Activated naive CD8-positive, alpha-beta T cell treated with anti-CD3 and anti-CD28 coated beads, Interleukin-2, amount 10 ng/mL, durations not matched to agents 7 days and 5 days (primary cell): ENCODE data around the gene PIP4K2B. TPM values are rescaled to one million over a fixed set of nuclear protein-coding genes. Genes with fewer than 3 reads are reported as not detected.

ENCODE experiments used
- ATAC-seq: fragments of 150-1000 bp; cut with Tn5 transposase; one replicate; pipeline ENCODE4 v1.10.0; 2021; ENCODE audit warnings: low read depth, moderate library complexity
- POLR2A ChIA-PET: fragments of 350-600 bp; sonication (Branson Sonifier 250); formaldehyde crosslinking; loops from one replicate; lab custom pipeline; 2021; ENCODE audit warnings: antibody characterized with exemption; lab: Charles Lee
- DNase-seq: peaks from one replicate; pipeline ENCODE4 v3.0.0; 2021
- H3K27ac Mint-ChIP-seq: one replicate; pipeline ENCODE4 v1.8.0; 2022; ENCODE audit warnings: mild to moderate bottlenecking, mixed read lengths
- H3K27me3 Mint-ChIP-seq: one replicate; pipeline ENCODE4 v1.8.0; 2022; ENCODE audit warnings: mild to moderate bottlenecking, moderate library complexity, mixed read lengths
- H3K36me3 Mint-ChIP-seq: one replicate; pipeline ENCODE4 v1.8.0; 2021; ENCODE audit warnings: mild to moderate bottlenecking, mixed read lengths
- H3K4me1 Mint-ChIP-seq: one replicate; pipeline ENCODE4 v1.8.0; 2021; ENCODE audit warnings: mixed read lengths
- H3K4me3 Mint-ChIP-seq: one replicate; pipeline ENCODE4 v1.8.0; 2022; ENCODE audit warnings: mild to moderate bottlenecking, moderate library complexity, mixed read lengths
- H3K9me3 Mint-ChIP-seq: one replicate; pipeline ENCODE4 v1.8.0; 2021; ENCODE audit warnings: mixed read lengths
- total RNA-seq, 2 experiments: library from RNA; stranded (reverse); gene quantifications; one replicate each; pipeline ENCODE4 v1.2.3, GENCODE V29; 2021

Gene PIP4K2B
- total RNA-seq, 2 experiments from 2014 or later = 55.1 to 58.0 TPM

- Mint-ChIP-seq H3K9me3 (no peaks in the 10 kb centered on the region), H3K27ac (peak overlapping the region; percentile 72), H3K36me3 (peaks cover 23% of the 10 kb centered on the region), H3K4me1 (peaks cover 20% of the 10 kb centered on the region), H3K4me3 (no peak overlapping the region), H3K27me3 (no peaks in the 10 kb centered on the region)
- DNase-seq (no peak), ATAC-seq (no peak)
- POLR2A ChIA-PET = interaction anchor here (0.8 to 1.1 kb wide), 4 partner anchors 18 to 131 kb away, joined by 3 to 5 read pairs (median 3); partner anchors contain the start of genes LASP1 and RPL23
Measured at GRCh38 chr17:38762231-38762630, 37.1 kb downstream of the PIP4K2B start.

GRCh38 chr17:38761612-38762011 lies 37.7 kb downstream of the PIP4K2B start:
- POLR2A ChIA-PET = interaction anchor here (0.8 to 1.1 kb wide), 4 partner anchors 18 to 132 kb away, joined by 3 to 5 read pairs (median 3); partner anchors contain the start of genes LASP1 and RPL23

DNA sequence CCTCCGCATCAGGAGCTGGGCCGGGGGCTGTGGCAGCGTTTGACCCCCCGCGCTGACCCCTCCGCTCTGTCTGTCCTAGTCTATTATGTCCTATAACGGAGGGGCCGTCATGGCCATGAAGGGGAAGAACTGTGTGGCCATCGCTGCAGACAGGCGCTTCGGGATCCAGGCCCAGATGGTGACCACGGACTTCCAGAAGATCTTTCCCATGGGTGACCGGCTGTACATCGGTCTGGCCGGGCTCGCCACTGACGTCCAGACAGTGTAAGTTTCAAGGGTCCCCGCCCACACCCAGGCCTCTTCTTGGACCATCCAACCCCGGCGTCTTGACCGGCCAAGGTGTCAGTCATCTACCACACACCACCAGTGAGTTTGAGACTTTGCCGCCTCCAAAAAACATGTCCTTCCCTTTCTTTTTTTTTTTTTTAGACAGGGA lies 46.3 kb downstream of the PIP4K2B start:
- ATAC-seq (no peak), DNase-seq (no peak)
- Mint-ChIP-seq H3K4me1 (peaks cover 28% of the 10 kb centered on the region), H3K27ac (peak overlapping the region; percentile 97), H3K27me3 (peaks cover 19% of the 10 kb centered on the region), H3K36me3 (peaks cover 13% of the 10 kb centered on the region), H3K9me3 (no peaks in the 10 kb centered on the region), H3K4me3 (peak overlapping the region; percentile 98)
- POLR2A ChIA-PET = interaction anchor here (0.7 to 1.0 kb wide), 2 partner anchors 18 to 48 kb away, joined by 3 read pairs; partner anchors contain the start of gene MLLT6

More at GRCh38 chr17:38761612-38762011, 37.7 kb downstream of the PIP4K2B start:
- no peak overlapping the region for H3K4me3 Mint-ChIP-seq
- H3K27ac Mint-ChIP-seq = peak overlapping the region; percentile 72
- peak; percentile 63 for DNase-seq
- ATAC-seq = peak; percentile 82
- peaks cover 19% of the 10 kb centered on the region for H3K36me3 Mint-ChIP-seq
- no peaks in the 10 kb centered on the region for H3K27me3 Mint-ChIP-seq
- no peaks in the 10 kb centered on the region for H3K9me3 Mint-ChIP-seq
- peaks cover 20% of the 10 kb centered on the region for H3K4me1 Mint-ChIP-seq

GRCh38 chr17:38752308-38753070 lies 46.9 kb downstream of the PIP4K2B start, which contains the start of gene PSMB3:
TSS of gene PSMB3 (plus strand) at chr17:38752741. CDS start at chr17:38752827, 86 bp downstream.
- Mint-ChIP-seq H3K4me3 (peak within 1 kb of the TSS; percentile 98), H3K4me1 (peaks cover 28% of the 10 kb centered on the region), H3K36me3 (peaks cover 13% of the 10 kb centered on the region), H3K27me3 (peaks cover 23% of the 10 kb centered on the region), H3K27ac (peak within 1 kb of the TSS; percentile 97), H3K9me3 (no peaks in the 10 kb centered on the region)
- POLR2A ChIA-PET = interaction anchor here (0.5 to 2.1 kb wide), 12 partner anchors 10 to 864 kb away, joined by 3 to 7 read pairs (median 3); partner anchors contain the start of genes MLLT6 and RPL23
- ATAC-seq (peak; percentile 90), DNase-seq (peak; percentile 90)

- H3K4me3 Mint-ChIP-seq = peak overlapping the region; percentile 98
- peaks cover 13% of the 10 kb centered on the region for H3K36me3 Mint-ChIP-seq
- no peaks in the 10 kb centered on the region for H3K9me3 Mint-ChIP-seq
- peak; percentile 95 for DNase-seq
- peaks cover 28% of the 10 kb centered on the region for H3K4me1 Mint-ChIP-seq
- peaks cover 27% of the 10 kb centered on the region for H3K27me3 Mint-ChIP-seq
- H3K27ac Mint-ChIP-seq = peak overlapping the region; percentile 97
- POLR2A ChIA-PET = interaction anchor here (0.7 to 2.1 kb wide), 11 partner anchors 9 to 415 kb away, joined by 3 to 7 read pairs (median 3); partner anchors contain the start of genes MLLT6 and RPL23
- peak; percentile 25 for ATAC-seq
Measured at GRCh38 chr17:38751808-38752307, 47.5 kb downstream of the PIP4K2B start.

GRCh38 chr17:38751144-38751807 lies 48.1 kb downstream of the PIP4K2B start:
- DNase-seq = no peak
- Mint-ChIP-seq H3K27me3 (peaks cover 33% of the 10 kb centered on the region), H3K27ac (peak overlapping the region; percentile 97), H3K4me3 (peak overlapping the region; percentile 98), H3K36me3 (peaks cover 11% of the 10 kb centered on the region), H3K9me3 (no peaks in the 10 kb centered on the region), H3K4me1 (peaks cover 32% of the 10 kb centered on the region)
- no peak for ATAC-seq
- POLR2A ChIA-PET = interaction anchor here (0.7 to 2.1 kb wide), 7 partner anchors 23 to 416 kb away, joined by 3 to 7 read pairs (median 3); partner anchors contain the start of gene MLLT6

DNA sequence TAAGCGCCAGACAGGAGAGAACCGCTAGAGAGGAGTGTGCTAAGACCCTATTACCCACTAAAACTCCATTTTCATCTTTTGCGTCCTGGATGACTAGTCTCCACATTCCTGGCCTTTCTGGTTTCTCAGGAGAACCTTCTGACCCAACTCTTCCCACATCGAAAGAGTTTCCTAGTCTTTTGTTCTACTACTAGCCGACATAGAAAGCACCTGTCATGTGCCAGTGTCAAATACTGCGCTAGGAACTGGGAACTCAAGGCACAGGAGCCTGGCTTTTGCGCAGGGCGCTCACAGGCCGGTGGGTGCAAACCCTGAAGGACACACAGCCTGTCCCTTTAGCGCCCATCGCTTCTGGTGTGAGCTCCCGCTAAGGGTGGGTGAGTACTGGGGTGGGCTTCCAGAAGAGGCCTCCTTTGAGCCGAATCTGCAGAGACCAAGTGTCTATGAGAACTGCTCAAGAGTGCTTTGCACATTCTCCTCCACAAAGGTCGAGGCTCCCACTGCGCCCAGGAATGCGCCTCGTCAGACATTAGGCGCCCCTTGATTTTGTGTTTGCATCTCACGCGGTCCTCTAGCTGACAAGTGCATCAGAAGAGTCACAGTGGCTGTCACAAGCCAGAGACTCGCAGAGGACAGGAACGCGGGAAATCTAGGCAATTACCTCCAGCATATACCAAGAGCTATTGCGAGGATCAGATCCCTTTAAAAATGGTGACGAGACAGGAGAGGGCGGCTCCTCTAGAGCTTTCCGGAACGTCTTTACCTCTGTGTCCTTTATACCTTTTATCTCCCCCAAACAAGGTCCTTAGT lies 48.8 kb downstream of the PIP4K2B start:
- H3K27me3 Mint-ChIP-seq = peaks cover 39% of the 10 kb centered on the region
- no peaks in the 10 kb centered on the region for H3K9me3 Mint-ChIP-seq
- POLR2A ChIA-PET = interaction anchor here (0.7 to 2.1 kb wide), 2 partner anchors 46 to 154 kb away, joined by 3 to 7 read pairs; partner anchors contain the start of gene MLLT6
- H3K4me3 Mint-ChIP-seq = peak overlapping the region; percentile 98
- peaks cover 34% of the 10 kb centered on the region for H3K4me1 Mint-ChIP-seq
- H3K27ac Mint-ChIP-seq = no peak overlapping the region
- ATAC-seq = no peak
- DNase-seq = no peak
- H3K36me3 Mint-ChIP-seq = peaks cover 8% of the 10 kb centered on the region

DNA sequence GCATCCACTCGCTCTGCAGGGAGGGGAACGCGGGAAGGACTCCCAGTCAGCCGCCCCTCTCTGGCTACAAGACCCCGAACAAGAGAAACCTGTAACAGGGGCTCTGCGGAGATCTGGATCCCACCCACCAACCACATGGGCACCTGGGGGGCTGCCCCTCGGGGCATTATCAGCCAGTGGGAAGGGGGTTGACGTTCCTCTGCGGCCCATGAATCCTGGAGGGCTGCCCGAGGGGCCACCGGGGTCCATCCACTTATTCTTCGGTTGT lies 49.4 kb downstream of the PIP4K2B start:
- peaks cover 34% of the 10 kb centered on the region for H3K4me1 Mint-ChIP-seq
- peaks cover 8% of the 10 kb centered on the region for H3K36me3 Mint-ChIP-seq
- H3K9me3 Mint-ChIP-seq = no peaks in the 10 kb centered on the region
- no peak overlapping the region for H3K27ac Mint-ChIP-seq
- POLR2A ChIA-PET = no interaction called here
- DNase-seq = no peak
- H3K4me3 Mint-ChIP-seq = peak overlapping the region; percentile 98
- ATAC-seq = no peak
- H3K27me3 Mint-ChIP-seq = peaks cover 39% of the 10 kb centered on the region

- Mint-ChIP-seq H3K36me3 (peaks cover 8% of the 10 kb centered on the region), H3K9me3 (no peaks in the 10 kb centered on the region), H3K27ac (no peak overlapping the region), H3K4me1 (peaks cover 33% of the 10 kb centered on the region), H3K4me3 (peak overlapping the region; percentile 98), H3K27me3 (peaks cover 39% of the 10 kb centered on the region)
- POLR2A ChIA-PET = no interaction called here
- peak; percentile 56 for DNase-seq
- ATAC-seq = no peak
Measured at GRCh38 chr17:38749223-38750043, 49.9 kb downstream of the PIP4K2B start.

- POLR2A ChIA-PET = no interaction called here
- peaks cover 32% of the 10 kb centered on the region for H3K4me1 Mint-ChIP-seq
- H3K4me3 Mint-ChIP-seq = peak overlapping the region; percentile 56
- H3K9me3 Mint-ChIP-seq = no peaks in the 10 kb centered on the region
- ATAC-seq (no peak), DNase-seq (no peak)
- H3K27me3 Mint-ChIP-seq = peaks cover 39% of the 10 kb centered on the region
- H3K36me3 Mint-ChIP-seq = peaks cover 6% of the 10 kb centered on the region
- H3K27ac Mint-ChIP-seq = no peak overlapping the region
Measured at GRCh38 chr17:38748892-38749222, 50.5 kb downstream of the PIP4K2B start.

GRCh38 chr17:38748149-38748891 lies 51.0 kb downstream of the PIP4K2B start, which contains the start of gene PCGF2:
TSS of gene PCGF2 (minus strand) at chr17:38748336. CDS start at chr17:38740402, 7,934 bp downstream.
- POLR2A ChIA-PET = no interaction called here
- Mint-ChIP-seq H3K27ac (no peak within 1 kb of the TSS), H3K4me3 (peak within 1 kb of the TSS; percentile 98), H3K27me3 (peaks cover 39% of the 10 kb centered on the region), H3K36me3 (peaks cover 4% of the 10 kb centered on the region), H3K4me1 (peaks cover 28% of the 10 kb centered on the region), H3K9me3 (no peaks in the 10 kb centered on the region)
- DNase-seq = no peak
- no peak for ATAC-seq
